Hindlimb muscle (tissue), 1 donor: ENCODE measurements around the gene ANKS1B. TPM values are rescaled to one million over a fixed set of nuclear protein-coding genes. Genes with fewer than 3 reads are reported as not detected.
"Not testable (repeated sequence)": the region's sequence is repeated elsewhere in the genome, so short reads cannot be mapped to it uniquely, and the experiment has no call there.

Experiments
- DNase-seq: peaks from one replicate; pipeline ENCODE4 v3.0.0-alpha.2; 2013
- polyA plus RNA-seq: library from polyadenylated mRNA; unstranded; fragments of 120-200 nt; gene quantifications from one replicate; pipeline ENCODE4 v1.2.1, GENCODE V29; 2013; ENCODE audit not compliant: insufficient read length

ANKS1B gene
- polyA plus RNA-seq, 1 donor = 2.2 TPM

GRCh38 chr12:99259040-99259934, 725.4 kb downstream of the ANKS1B start:
- no peak for DNase-seq

DNA sequence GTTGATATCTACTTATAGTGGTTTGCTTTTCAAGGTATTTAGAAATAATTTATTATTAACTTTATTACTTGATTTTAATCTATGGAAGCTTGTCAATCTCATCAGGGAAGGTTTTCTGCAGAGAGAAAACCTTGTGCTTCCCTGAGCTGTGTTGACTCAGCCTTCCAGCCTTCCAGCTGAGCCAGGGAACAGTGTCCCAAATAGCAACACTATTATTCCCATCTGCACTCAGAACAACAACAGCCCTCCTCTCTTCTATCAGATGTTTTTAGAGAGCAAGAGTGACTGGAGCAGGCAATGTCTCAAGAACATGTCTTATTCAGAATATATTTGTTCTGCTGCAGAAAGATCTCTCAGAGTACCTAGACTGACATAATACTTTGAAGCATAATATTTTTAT, 727.1 kb downstream of the ANKS1B start:
- no peak for DNase-seq

DNA sequence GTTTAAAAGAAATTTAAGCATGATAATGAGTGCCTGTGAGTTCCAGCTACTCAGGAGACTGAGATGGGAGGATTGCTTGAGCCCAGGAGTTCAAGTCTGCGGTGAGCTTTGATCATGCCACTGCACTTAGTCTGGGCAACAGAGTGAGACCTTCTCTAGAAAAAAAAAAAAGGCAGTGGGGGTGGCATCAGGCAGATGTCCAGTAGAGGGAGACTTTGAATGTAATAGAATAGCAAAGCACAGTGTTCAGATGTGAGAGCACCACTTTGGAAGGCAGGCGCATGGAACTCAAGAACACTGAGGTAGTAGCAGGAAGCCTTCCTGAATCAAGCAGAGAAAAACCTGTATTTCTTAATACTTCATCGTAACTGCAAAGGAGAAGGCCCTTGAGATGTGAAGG, 731.7 kb downstream of the ANKS1B start:
- no peak for DNase-seq

GRCh38 chr12:99250091-99250490, 734.6 kb downstream of the ANKS1B start:
- no peak for DNase-seq

DNA sequence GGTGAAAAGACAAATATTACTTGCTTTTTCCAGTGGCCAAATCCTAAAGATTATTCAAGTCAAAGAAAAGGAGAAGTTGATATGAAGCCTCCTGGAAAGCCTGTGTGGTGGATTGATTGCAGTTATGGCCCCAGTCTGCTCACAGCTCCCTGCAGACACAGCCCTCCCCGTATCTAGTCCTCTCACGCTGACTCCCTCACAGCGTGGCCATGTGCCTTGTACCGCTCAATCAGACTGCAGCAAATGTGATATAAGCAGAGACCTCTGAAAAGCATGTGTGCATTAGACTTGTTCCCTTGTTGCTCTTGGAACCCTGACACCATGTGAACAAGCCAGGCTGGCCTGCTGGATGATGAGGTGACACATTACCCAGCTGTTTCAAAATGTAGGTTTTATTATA, 735.2 kb downstream of the ANKS1B start:
- no peak for DNase-seq

DNA sequence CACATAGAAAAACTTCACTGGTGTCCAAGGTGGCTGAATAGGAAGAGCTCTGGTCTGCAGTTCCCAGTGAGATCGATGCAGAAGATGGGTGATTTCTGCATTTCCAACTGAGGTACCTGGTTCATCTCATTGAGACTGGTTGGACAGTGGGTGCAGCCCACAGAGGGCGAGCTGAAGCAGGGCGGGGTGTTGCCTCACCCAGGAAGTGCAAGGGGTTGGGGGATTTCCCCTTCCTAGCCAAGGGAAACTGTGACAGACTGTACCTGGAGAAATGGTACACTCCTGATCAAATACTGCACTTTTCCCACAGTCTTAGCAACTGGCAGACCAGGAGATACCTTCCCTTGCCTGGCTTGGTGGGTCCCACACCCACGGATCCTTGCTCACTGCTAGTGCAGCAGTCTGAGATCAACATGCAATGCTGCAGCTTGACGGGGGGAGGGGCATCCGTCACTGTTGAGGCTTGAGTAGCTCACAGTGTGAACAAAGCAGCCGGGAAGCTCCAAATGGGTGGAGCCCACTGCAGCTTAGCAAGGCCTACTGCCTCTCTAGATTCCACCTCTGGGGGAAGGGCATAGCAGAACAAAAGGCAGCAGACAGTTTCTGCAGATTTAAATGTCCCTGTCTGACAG, 746.7 kb downstream of the ANKS1B start:
- DNase-seq = not testable (repeated sequence)

DNA sequence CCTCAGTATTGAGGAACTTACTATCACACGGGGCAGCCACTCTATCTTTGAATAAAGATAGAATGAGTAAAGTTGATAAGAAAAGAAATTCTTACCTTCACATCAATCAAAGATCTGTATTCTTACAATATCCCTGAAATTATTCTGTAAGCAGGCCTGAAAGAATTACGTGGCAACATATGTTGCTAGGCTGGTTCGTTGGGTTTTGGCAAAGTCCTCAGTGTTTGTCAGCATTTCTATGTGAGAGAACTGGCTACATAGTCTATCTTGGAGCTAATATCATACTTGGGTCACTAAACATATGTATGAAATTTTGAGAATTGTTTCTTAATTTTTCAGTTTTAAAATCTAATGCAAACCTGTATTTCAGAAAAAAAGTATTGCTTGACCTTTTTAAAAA, 749.4 kb downstream of the ANKS1B start:
- no peak for DNase-seq

DNA sequence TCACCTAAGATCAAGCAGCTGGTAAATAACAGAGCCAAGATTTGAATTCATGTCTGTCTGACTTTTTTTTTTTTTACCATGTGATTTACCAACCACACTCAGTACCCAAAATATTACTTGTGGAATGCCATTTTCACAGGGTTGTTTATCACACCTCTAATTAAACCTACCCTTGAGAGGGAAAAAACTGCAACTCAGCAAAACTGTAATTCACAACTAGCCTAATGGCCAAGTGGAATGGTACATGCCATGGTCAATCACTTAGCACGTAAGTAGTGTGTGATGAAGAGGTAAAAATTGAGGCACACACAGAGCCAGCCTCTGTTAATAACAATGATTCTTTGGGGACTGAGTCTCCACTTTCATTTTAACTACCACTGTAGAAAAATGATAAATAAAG, 750.0 kb downstream of the ANKS1B start:
- no peak for DNase-seq

DNA sequence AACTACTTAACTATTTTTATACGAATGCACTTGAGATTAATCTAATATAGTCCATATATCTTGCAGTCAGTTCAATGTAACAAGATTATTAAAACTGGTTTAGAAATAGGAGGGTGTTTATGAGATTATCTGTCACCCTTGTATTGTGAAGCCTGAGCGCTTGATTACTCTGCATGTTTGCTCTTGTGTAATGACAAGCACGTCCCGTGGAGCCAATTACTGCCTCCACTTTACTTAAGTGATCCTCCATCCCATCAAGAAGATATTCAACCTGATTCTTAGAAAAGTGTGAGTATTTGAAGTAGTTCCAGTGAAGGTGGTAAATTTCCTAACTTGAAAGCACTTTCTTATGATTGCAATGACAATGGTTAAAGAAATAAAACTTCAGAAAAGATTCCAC, 752.4 kb downstream of the ANKS1B start:
- no peak for DNase-seq

GRCh38 chr12:99231031-99231430, 753.7 kb downstream of the ANKS1B start:
- DNase-seq = no peak

DNA sequence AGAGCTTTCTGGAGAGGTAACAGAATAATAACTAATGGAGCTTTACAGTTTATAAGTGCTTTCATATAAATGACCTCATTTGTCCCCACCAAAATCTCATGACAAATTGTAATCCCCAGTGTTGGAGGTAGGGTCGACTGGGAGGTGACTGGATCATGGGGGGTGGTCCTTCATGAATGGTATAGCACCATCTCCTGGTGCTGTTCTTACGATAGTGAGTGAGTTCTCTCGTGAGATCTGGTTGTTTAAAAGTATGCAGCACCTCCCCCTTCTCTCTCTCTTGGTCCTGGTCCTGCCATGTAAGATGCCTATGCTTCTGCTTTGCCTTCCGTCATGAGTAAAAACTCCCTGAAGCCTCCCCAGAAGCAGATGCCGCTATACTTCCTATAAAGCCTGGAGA, 760.5 kb downstream of the ANKS1B start:
- DNase-seq = no peak

DNA sequence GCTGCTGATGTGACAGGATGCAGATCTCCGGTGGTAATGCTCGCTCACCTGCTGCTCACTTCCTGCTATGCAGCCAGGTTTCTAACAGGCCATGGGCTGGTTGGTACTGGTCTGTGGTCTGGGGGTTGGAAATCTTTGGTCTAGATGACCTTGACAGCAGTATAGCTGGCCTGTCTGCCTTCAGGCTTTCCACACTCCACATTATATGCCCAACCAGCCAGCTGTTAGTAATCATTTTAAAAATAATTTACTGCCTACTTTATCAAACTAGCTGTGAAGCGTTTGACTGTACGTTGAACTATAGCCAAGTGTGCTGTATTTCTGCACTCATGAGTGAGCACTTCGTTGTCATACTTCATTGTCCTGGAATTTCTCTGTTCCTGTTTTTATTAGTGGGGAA, 761.2 kb downstream of the ANKS1B start:
- DNase-seq = no peak

GRCh38 chr12:99213047-99213446, 771.7 kb downstream of the ANKS1B start:
- DNase-seq = no peak

DNA sequence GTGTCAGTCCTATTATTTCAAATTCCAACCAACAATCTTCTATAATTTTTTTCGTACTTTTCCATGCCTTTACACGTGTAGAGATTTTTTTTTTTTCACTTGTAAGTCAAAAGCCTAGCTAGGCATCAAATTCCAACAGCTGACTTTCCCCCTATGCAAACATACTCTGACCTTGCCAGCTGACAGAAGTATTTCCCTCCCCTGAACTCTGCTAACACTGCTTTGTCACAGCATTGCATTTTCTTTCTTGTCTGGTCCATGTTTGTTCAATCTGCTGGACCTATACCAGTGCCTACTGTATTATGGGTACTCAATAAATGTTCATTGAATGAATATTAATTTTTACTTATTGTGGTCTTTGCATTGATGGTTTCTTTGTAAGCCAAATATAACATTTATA, 772.5 kb downstream of the ANKS1B start:
- DNase-seq = no peak

DNA sequence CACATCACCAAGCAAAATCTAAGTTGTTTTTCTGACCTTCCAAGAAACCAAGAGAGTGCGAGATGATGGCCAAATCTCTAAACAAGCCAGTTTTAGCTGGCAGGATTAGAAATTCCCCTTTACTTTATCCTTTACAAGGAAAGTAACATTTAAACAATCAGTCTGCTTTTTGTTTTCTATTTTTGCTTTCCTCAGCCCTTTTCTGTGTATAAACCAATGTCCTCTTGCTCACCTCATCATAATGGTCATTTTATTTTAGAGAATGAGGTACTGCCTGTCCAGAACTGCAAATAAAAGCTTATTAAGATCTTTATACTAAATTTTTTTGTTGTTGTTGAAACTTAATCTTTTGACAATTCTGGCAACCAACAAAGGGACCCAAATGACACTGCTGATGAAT, 779.6 kb downstream of the ANKS1B start:
- DNase-seq = no peak

- no peak for DNase-seq
These were observed 782.7 kb downstream of the ANKS1B start for GRCh38 chr12:99201906-99202645.

DNA sequence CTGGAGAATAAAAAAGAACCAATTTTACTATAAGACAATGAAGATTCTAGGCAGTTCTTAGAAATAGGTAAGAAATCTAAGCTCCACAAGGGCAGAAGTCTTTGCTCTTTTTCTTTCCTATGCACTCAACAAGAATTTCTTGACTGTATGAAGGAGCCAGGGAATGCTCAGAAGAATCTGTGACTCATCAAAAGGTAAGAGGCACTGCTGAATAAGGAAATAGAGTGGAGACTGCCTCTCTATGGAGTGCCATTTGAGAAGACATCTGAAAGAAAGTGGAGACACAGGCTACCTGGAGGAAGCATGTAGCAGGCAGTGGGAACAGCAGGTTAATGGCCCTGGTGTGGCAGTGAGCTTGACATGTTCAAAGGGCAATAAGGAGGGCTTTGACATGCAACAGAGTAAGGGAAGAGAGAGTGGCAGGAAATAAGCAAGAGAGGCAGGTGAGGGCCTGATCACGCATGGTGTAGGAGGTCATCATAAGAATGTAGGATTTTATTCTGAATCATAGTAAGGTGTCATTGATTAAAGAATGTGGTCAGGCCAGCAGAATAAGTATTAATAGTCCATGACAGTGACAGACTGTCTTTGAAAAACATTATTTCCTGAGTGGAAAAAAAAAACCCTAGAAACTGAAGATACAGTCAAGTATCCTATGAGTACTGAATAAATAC, 783.9 kb downstream of the ANKS1B start:
- no peak for DNase-seq

- no peak for DNase-seq
These were observed 789.3 kb downstream of the ANKS1B start for GRCh38 chr12:99195474-99195873.

- DNase-seq = no peak
These were observed 792.2 kb downstream of the ANKS1B start for GRCh38 chr12:99192489-99192888.

DNA sequence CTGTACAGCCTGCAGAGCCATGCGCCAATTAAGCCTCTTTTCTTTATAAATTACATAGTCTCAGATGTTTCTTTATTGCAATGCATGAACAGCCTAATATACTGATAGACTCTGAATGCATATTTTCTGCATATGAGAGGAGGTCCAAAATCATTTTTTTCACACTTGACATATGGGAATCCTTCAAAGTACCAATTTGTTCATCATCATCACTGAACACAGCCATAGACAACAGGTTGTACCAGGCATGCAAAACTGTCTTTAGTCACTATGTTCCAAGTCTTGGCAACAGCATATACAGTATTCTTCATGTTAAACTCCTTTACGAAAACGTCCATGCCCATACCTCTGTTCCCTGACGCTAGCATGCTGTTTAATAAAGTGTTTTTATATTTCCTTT, 807.9 kb downstream of the ANKS1B start:
- no peak for DNase-seq

DNA sequence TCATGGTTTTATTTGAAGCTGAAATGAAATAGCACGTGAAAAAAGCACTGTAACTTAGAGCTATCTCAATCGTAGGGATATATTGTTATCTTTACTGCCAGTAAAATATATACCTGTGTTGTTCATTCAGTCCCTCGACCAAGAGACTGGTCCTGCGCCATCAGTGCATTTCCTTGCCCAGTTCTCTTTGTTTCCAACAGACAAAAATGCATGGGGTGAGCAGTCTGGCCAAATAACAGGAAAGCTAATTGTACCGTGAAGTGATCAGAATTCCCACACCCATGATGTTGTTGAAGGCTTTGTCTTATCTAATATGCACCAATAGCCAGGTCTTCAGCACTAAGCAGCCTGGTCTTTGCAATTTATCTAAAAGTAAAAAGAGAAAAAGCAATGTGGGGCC, 814.3 kb downstream of the ANKS1B start:
- DNase-seq = no peak

GRCh38 chr12:99170037-99170436, 814.7 kb downstream of the ANKS1B start:
- DNase-seq = no peak

DNA sequence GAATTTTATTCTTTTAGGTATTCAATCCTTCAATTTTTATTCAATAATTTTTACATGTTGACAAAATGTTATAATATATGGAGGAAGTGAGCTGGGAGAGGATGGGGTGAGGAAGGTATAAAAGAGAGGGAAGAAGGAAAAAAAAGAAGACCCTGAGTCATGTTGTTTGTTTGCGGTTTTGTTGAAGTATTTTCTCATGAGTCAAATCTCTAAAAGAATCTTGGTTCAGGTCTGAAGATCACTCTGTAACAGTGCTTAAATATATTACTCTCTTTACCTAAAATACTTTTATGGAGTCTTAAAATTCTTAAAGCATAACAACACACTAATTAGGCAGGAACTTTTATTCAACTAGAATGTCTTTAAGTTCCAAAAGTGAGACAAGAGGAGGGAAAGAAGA, 826.8 kb downstream of the ANKS1B start:
- DNase-seq = no peak
